Testis (tissue), 3 donors: ENCODE data around the gene CNTLN. TPM values are rescaled to one million over a fixed set of nuclear protein-coding genes. Genes with fewer than 3 reads are reported as not detected.

Source experiments
- DNase-seq: peaks from one replicate; pipeline ENCODE4 v3.0.0-alpha.2; 2019
- H3K27ac ChIP-seq, 2 donors: fragments of 200-600 bp; sonication (generic); one replicate each; pipeline ENCODE4 v1.5.1; 2019
- H3K27me3 ChIP-seq: fragments of 200-600 bp; sonication (generic); one replicate; pipeline ENCODE4 v1.5.1; 2019
- H3K36me3 ChIP-seq: fragments of 200-600 bp; sonication (generic); one replicate; pipeline ENCODE4 v1.5.1; 2017; ENCODE audit warnings: low read depth; ENCODE audit errors: missing control alignments
- H3K4me1 ChIP-seq: fragments of 200-600 bp; sonication (generic); one replicate; pipeline ENCODE4 v1.5.1; 2019
- H3K4me3 ChIP-seq, 2 donors: fragments of 200-600 bp; sonication (generic); one replicate each; pipeline ENCODE4 v1.5.1; 2017 to 2019
- H3K9me3 ChIP-seq: fragments of 200-600 bp; sonication (generic); one replicate; pipeline ENCODE4 v1.5.1; 2017
- CTCF ChIP-seq, 3 experiments: fragments of 450-650 bp in 2 of 3; fragments of 200-600 bp in 1 of 3; sonication (generic) in 1 of 3; IDR thresholded peaks; one replicate each; pipeline ENCODE4 v1.5.1; 2016 to 2019; ENCODE audit warnings: antibody characterized with exemption in 3 of 3, mild to moderate bottlenecking in 2 of 3, moderate library complexity in 1 of 3
- POLR2A ChIP-seq: fragments of 450-650 bp; IDR thresholded peaks from one replicate; pipeline ENCODE4 v1.6.1; 2017; ENCODE audit warnings: antibody characterized with exemption, mild to moderate bottlenecking, moderate library complexity
- WGBS, 2 donors: methylation state at CpG; one replicate each; pipeline ENCODE4 v1.1.5; 2018; 5-methylcytosine and 5-hydroxymethylcytosine counted together
- intact Hi-C: fragments of 100-400 bp; cut with DNase I; formaldehyde crosslinking; loops from one replicate; pipeline ENCODE4 v1.15.1; 2023; ENCODE audit warnings: low total_unique reads
- polyA plus RNA-seq: library from polyadenylated mRNA; stranded (reverse); fragments of 350-450 nt; fragmentation: Illumina TruSeq; extraction: RNeasy Lipid Tissue Mini Kit (QIAGEN cat#74804); gene quantifications from one replicate; pipeline ENCODE4 v1.2.3, GENCODE V29; 2014; ENCODE audit warnings: low read depth, low replicate concordance; ENCODE audit not compliant: insufficient read depth
- total RNA-seq, 2 donors: library from RNA; depleted of rRNA; stranded (reverse); fragments of >200 nt; gene quantifications; one replicate each; pipeline ENCODE4 v1.2.3, GENCODE V29; 2016

Gene CNTLN
- total and polyA plus RNA-seq, 3 donors from 2014 or later: 6.3 to 23.7 (median 19.9) TPM

GRCh38 chr9:17315341-17315740 is 180.5 kb downstream of the CNTLN start:
- no peaks in the 10 kb centered on the region for H3K36me3 ChIP-seq
- no peaks in the 10 kb centered on the region for H3K27me3 ChIP-seq
- intact Hi-C loops: no loop called here
- no peak overlapping the region for H3K4me3 ChIP-seq
- TF ChIP-seq CTCF (IDR thresholded peaks at IDR 0.05) (no peak), POLR2A (no peak)
- H3K9me3 ChIP-seq: no peaks in the 10 kb centered on the region
- no peaks in the 10 kb centered on the region for H3K4me1 ChIP-seq
- no peak overlapping the region for H3K27ac ChIP-seq
- DNase-seq: no peak

- H3K4me3 ChIP-seq: no peak overlapping the region
- intact Hi-C loops: no loop called here
- DNase-seq: no peak
- TF ChIP-seq CTCF (IDR thresholded peaks at IDR 0.05): no peak
- TF ChIP-seq POLR2A: no peak
- WGBS, 2 donors: 83 to 87% methylated on average over 4 of the region's 4 CpGs
- no peaks in the 10 kb centered on the region for H3K9me3 ChIP-seq
- no peaks in the 10 kb centered on the region for H3K27me3 ChIP-seq
- H3K4me1 ChIP-seq: no peaks in the 10 kb centered on the region
- H3K36me3 ChIP-seq: no peaks in the 10 kb centered on the region
- no peak overlapping the region for H3K27ac ChIP-seq
These were observed 184.0 kb downstream of the CNTLN start for GRCh38 chr9:17318821-17319320.

- Histone ChIP-seq H3K4me1 (no peaks in the 10 kb centered on the region), H3K27me3 (no peaks in the 10 kb centered on the region), H3K9me3 (no peaks in the 10 kb centered on the region), H3K27ac (no peak overlapping the region), H3K4me3 (no peak overlapping the region), H3K36me3 (no peaks in the 10 kb centered on the region)
- intact Hi-C loops: no loop called here
- WGBS, 2 donors: 52 to 67% methylated on average over 1 of the region's 1 CpG
- TF ChIP-seq POLR2A (no peak), CTCF (IDR thresholded peaks at IDR 0.05) (no peak)
- DNase-seq: no peak
These were observed 185.0 kb downstream of the CNTLN start for GRCh38 chr9:17319864-17320263.

GRCh38 chr9:17322882-17323864 is 188.3 kb downstream of the CNTLN start:
- intact Hi-C loops: no loop called here
- Histone ChIP-seq H3K27ac (no peak overlapping the region), H3K4me3 (no peak overlapping the region), H3K4me1 (no peaks in the 10 kb centered on the region), H3K27me3 (no peaks in the 10 kb centered on the region), H3K36me3 (no peaks in the 10 kb centered on the region), H3K9me3 (no peaks in the 10 kb centered on the region)
- TF ChIP-seq CTCF (IDR thresholded peaks at IDR 0.05) (no peak), POLR2A (no peak)
- 89 to 91% methylated on average over 10 of the region's 10 CpGs for WGBS, 2 donors
- no peak for DNase-seq
